ENCODE measurements around the gene IL36A. TPM values are rescaled to one million over a fixed set of nuclear protein-coding genes. Genes with fewer than 3 reads are reported as not detected.

IL36A gene
- total RNA-seq, 1 donor from 2014 or later, result not detected

DNA sequence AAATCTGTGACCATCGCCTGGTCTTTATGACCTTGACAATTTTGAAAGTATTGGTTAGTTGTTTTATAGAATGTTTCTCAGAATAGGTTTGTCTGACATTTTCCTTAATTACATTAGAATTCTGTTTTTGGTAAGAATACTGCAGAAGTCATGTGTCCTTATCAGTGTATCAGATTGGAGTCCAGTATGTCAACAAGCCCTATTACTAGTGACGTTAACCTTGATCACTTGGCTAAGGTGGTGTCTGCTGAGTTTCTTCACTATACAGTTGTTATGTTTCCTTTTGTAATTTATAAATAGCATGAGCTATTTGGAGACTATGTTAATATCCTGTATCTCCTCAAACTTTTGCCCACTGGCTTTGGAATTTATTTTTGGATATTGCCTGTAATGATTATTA is 38.2 kb upstream of the IL36A start:
- TF ChIP-seq CTCF (conservative IDR thresholded peaks at IDR 0.05; ENCODE audit: low read depth, low read length), result no peak
- no peak for DNase-seq (ENCODE audit: low read depth)
- H3K4me3 ChIP-seq (ENCODE audit: low read depth, low read length), result no peak overlapping the region

DNA sequence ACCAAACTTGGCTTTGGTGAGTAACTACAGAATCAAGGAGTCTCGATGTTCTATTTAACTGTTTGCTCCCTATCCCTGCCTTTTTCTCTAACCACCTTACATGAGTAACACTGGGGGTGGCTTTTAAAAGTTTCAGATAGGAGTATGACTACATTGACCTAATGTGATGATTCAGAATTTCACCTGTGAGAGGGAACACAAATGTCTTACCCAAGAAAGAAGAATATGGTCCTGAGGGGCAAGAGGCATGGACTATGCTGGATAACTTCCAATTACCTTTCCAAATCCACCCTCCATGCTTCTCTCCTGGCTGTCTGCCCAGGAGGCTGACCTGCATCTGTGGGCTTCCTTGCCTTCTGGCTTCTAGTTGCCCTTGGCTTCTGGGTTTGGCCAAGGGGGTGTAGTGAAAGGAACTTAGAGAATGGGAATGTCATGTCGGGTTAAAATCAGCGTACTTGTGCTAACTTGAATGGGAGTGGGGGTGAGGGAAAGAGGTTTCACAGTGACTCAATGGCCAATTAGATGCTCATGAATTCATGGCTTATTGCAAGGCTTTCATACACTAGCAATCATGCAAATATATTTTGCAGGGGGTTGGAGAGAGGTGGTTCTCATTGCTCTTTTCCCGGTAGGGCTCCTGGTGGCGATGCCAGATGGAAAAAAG is 32.7 kb upstream of the IL36A start:
- H3K4me3 ChIP-seq (ENCODE audit: low read depth, low read length), result no peak overlapping the region
- no peak for TF ChIP-seq CTCF (conservative IDR thresholded peaks at IDR 0.05; ENCODE audit: low read depth, low read length)
- DNase-seq (ENCODE audit: low read depth), result no peak

- TF ChIP-seq CTCF (conservative IDR thresholded peaks at IDR 0.05; ENCODE audit: low read depth, low read length), result no peak
- DNase-seq (ENCODE audit: low read depth), result no peak
- no peak overlapping the region for H3K4me3 ChIP-seq (ENCODE audit: low read depth, low read length)
Measured at GRCh38 chr2:112973156-112973555, 32.1 kb upstream of the IL36A start.

DNA sequence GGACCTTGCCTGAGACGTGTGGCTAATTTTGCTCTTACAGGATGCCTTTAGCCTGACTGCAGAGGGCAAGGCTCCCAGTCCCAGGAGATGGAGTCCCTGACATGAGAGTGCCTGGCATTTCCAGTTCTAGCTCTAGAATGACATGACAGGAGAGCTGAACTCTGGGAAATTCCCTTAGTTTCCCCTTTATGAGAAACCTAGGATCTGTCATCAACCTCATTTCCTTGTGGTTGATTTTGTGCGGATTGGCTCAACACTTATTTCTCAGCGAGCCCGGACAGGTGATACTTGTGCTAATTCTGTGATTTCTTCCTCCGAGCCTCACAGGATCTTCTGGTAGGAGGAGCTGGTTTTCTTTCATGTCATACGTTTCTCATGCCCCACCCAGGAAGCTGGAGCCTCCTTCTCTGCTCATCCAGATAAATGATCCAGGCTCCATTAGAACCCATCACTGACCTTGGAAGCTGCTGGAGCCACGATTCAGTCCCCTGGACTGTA is 27.7 kb upstream of the IL36A start, which contains the start of gene IL36G:
Gene IL36G, plus strand, starts transcription at position 448 of the 498 bp plus-strand sequence. CDS start 633 bp downstream, outside the sequence.
- TF ChIP-seq CTCF (conservative IDR thresholded peaks at IDR 0.05; ENCODE audit: low read depth, low read length), result no peak
- no peak within 1 kb of the TSS for H3K4me3 ChIP-seq (ENCODE audit: low read depth, low read length)
- DNase-seq (ENCODE audit: low read depth), result no peak

- DNase-seq (ENCODE audit: low read depth), result no peak
- no peak overlapping the region for H3K4me3 ChIP-seq (ENCODE audit: low read depth, low read length)
- no peak for TF ChIP-seq CTCF (conservative IDR thresholded peaks at IDR 0.05; ENCODE audit: low read depth, low read length)
Measured at GRCh38 chr2:112979731-112980130, 25.5 kb upstream of the IL36A start.

DNA sequence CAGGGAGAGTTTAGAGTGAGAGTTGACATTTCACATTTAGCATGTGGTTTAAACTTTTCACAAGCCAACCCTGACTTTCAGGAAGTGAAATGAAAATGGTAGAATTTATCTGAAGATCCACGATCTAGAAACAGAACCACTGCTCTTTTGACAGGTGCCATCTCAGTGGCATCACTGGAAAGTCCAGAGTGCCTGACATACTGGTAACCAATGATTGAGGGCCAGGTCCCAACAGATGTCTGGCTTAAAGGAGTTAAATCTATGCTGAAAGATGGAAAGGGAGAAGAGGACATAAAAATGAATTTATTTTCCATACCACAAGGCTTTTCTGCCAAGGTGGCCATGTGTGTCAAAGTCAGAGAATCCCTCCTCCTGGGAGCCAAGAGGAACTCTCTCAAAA is 24.7 kb upstream of the IL36A start:
- TF ChIP-seq CTCF (conservative IDR thresholded peaks at IDR 0.05; ENCODE audit: low read depth, low read length), result no peak
- DNase-seq (ENCODE audit: low read depth), result no peak
- no peak overlapping the region for H3K4me3 ChIP-seq (ENCODE audit: low read depth, low read length)

- H3K4me3 ChIP-seq (ENCODE audit: low read depth, low read length), result no peak overlapping the region
- TF ChIP-seq CTCF (conservative IDR thresholded peaks at IDR 0.05; ENCODE audit: low read depth, low read length), result no peak
Measured at GRCh38 chr2:112985090-112985489, 20.2 kb upstream of the IL36A start.

More at GRCh38 chr2:112985090-112985489, 20.2 kb upstream of the IL36A start:
- no peak for DNase-seq (ENCODE audit: low read depth)
